HEK293T (cell line): ENCODE measurements around the gene CPED1.

Source experiments
- CTCF ChIA-PET: fragments of 350-600 bp; formaldehyde crosslinking; extraction: SDS; loops from one replicate; lab custom pipeline; 2021; ENCODE audit warnings: antibody characterized with exemption, inconsistent platforms; lab: Yijun Ruan, JAX
- POLR2A ChIA-PET: fragments of 350-600 bp; formaldehyde crosslinking; extraction: SDS; loops from one replicate; lab custom pipeline; 2020; ENCODE audit warnings: antibody characterized with exemption, inconsistent platforms; lab: Yijun Ruan, JAX
- DNase-seq: peaks from one replicate; pipeline ENCODE4 v3.0.0; 2012; ENCODE audit warnings: mixed read lengths; ENCODE audit errors: extremely low spot score
- ARNT ChIP-seq: fragments of 450-650 bp; IDR thresholded peaks from 2 replicates; pipeline ENCODE4 v1.6.1; 2017; ENCODE audit warnings: mild to moderate bottlenecking
- BHLHE40 ChIP-seq: fragments of 450-650 bp; IDR thresholded peaks from 2 replicates; pipeline ENCODE4 v1.6.1; 2016; ENCODE audit warnings: mild to moderate bottlenecking, moderate library complexity, borderline replicate concordance
- CTBP1 ChIP-seq: fragments of 450-650 bp; IDR thresholded peaks from 2 replicates; pipeline ENCODE4 v1.6.1; 2016; ENCODE audit warnings: borderline replicate concordance
- ELF4 ChIP-seq: fragments of 450-650 bp; IDR thresholded peaks from 2 replicates; pipeline ENCODE4 v1.6.1; 2017; ENCODE audit warnings: antibody characterized with exemption
- FOXA1 ChIP-seq: fragments of 450-650 bp; IDR thresholded peaks from 2 replicates; pipeline ENCODE4 v1.6.1; 2016; ENCODE audit warnings: mild to moderate bottlenecking
- FOXK2 ChIP-seq: fragments of 450-650 bp; IDR thresholded peaks from 2 replicates; pipeline ENCODE4 v1.6.1; 2016; ENCODE audit warnings: mild to moderate bottlenecking
- FOXM1 ChIP-seq: fragments of 450-650 bp; IDR thresholded peaks from 2 replicates; pipeline ENCODE4 v1.6.1; 2017; ENCODE audit warnings: mild to moderate bottlenecking, borderline replicate concordance
- HDGF ChIP-seq: fragments of 450-650 bp; IDR thresholded peaks from 2 replicates; pipeline ENCODE4 v1.6.1; 2017; ENCODE audit warnings: antibody characterized with exemption, borderline replicate concordance
- L3MBTL2 ChIP-seq: fragments of 450-650 bp; conservative IDR thresholded peaks from 2 replicates; pipeline ENCODE4 v1.6.1; 2016; ENCODE audit warnings: mild to moderate bottlenecking
- LEF1 ChIP-seq: fragments of 450-650 bp; IDR thresholded peaks from 2 replicates; pipeline ENCODE4 v1.6.1; 2017; ENCODE audit warnings: mild to moderate bottlenecking, borderline replicate concordance
- SP1 ChIP-seq: fragments of 450-650 bp; IDR thresholded peaks from 2 replicates; pipeline ENCODE4 v1.6.1; 2017
- SUZ12 ChIP-seq: fragments of 450-650 bp; IDR thresholded peaks from 2 replicates; pipeline ENCODE4 v1.6.1; 2016; ENCODE audit warnings: mild to moderate bottlenecking
- TARDBP ChIP-seq: fragments of 450-650 bp; IDR thresholded peaks from 2 replicates; pipeline ENCODE4 v1.6.1; 2016
- ZNF384 ChIP-seq: fragments of 450-650 bp; IDR thresholded peaks from 2 replicates; pipeline ENCODE4 v1.6.1; 2016
- TF ChIP-seq, protein P1 (sequence below): fragments of 450-650 bp; IDR thresholded peaks from 2 replicates; pipeline ENCODE4 v1.6.1; 2016

CPED1 gene

DNA sequence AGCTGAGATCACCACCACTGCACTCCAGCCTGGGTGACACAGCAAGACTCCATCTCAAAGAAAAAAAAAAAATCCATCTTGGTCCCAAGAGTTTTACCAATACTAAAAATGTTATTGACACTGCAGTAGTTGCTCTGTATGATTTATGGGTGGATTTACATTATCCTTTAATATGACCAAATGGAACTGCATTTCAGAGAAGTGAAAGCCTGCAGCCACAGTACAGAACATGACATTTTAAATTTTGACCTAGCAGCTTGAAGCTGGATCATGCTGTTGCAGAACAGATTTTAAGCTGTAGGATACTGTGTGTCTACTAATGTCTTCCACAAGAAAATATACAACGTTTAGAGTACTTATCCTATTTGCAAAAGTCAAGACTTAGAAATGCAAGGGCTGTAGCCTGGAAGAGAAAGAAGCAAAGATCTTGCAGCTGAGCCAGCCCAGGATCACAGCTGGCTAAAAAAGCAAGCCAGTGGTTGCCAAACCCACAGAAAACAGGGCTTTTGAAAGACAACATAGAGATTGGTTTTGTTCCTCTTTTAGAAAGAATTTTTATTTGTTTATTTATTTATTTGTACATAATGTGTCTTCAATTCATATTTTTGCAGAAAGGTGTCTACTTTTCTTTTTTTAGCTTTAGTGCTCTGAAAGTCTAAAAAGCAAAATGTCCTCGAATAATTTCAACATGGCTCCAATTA lies 285.1 kb downstream of the CPED1 start:
- TF ChIP-seq ARNT: no peak
- TF ChIP-seq ZNF384: no peak
- TF ChIP-seq FOXM1: no peak
- TF ChIP-seq LEF1: no peak
- no peak for TF ChIP-seq FOXK2
- no peak for TF ChIP-seq CTBP1
- no peak for TF ChIP-seq TARDBP
- TF ChIP-seq SP1: no peak
- TF ChIP-seq BHLHE40: no peak
- TF ChIP-seq, protein P1, sequence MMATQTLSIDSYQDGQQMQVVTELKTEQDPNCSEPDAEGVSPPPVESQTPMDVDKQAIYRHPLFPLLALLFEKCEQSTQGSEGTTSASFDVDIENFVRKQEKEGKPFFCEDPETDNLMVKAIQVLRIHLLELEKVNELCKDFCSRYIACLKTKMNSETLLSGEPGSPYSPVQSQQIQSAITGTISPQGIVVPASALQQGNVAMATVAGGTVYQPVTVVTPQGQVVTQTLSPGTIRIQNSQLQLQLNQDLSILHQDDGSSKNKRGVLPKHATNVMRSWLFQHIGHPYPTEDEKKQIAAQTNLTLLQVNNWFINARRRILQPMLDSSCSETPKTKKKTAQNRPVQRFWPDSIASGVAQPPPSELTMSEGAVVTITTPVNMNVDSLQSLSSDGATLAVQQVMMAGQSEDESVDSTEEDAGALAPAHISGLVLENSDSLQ: no peak
- ChIA-PET POLR2A (no interaction called here), CTCF (interaction anchor here (0.6 kb wide), 1 partner anchor 21 kb away, joined by 4 read pairs; no protein-coding TSS in a partner anchor)
- no peak for DNase-seq

DNA sequence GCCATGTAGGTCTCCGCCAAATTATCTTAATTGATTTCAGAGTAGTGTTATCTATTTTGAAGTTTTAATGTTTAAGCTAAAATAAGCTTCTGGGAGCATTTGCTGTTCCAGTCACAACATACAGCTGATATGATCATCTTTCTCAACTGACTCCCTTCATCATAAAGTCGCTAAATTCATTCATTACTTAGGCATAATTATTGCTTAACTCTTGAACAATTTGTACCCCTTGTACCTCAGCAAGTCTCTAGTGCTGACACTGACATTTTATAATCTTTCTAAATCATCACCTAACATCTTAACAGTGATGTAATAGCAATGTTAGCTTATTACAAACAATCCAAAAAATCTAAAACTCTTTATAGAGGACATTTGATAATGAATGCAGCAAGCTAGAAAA lies 286.0 kb downstream of the CPED1 start:
- ChIA-PET CTCF (interaction anchor here (1.0 kb wide), 1 partner anchor 15 kb away, joined by 3 read pairs; no protein-coding TSS in a partner anchor), POLR2A (no interaction called here)
- DNase-seq: no peak
- TF ChIP-seq L3MBTL2 (no peak), FOXK2 (no peak), ARNT (no peak), LEF1 (no peak), FOXA1 (no peak), ELF4 (no peak), BHLHE40 (no peak), SUZ12 (no peak)
- TF ChIP-seq, protein P1: no peak

DNA sequence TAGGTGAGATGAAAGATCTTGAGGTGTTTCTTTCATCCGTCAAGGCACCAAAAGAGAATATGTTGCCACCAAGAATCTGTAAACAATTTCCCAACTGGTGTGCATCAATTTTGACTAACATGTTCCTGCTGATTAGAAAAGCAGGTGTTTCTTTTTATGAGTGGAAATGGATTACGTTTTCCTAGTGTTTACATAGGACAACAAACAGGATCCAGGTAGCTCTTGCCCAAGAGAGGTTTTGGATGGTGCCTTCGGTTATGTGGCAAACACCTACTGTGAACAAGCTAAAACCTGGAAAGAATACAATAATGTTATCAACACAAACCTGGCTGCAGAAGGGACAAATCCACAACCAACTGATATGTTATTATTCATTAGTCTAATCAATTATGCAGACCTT lies 286.7 kb downstream of the CPED1 start:
- CTCF ChIA-PET: interaction anchor here (1.0 kb wide), 1 partner anchor 15 kb away, joined by 3 read pairs; no protein-coding TSS in a partner anchor
- TF ChIP-seq LEF1: no peak
- no peak for TF ChIP-seq TARDBP
- TF ChIP-seq FOXA1: no peak
- TF ChIP-seq ARNT: no peak
- TF ChIP-seq SP1: no peak
- no peak for TF ChIP-seq ZNF384
- no peak for TF ChIP-seq ELF4
- TF ChIP-seq HDGF: no peak
- TF ChIP-seq BHLHE40: no peak
- TF ChIP-seq FOXK2: no peak
- TF ChIP-seq, protein P1: no peak
- no peak for TF ChIP-seq FOXM1
- no peak for TF ChIP-seq L3MBTL2

DNA sequence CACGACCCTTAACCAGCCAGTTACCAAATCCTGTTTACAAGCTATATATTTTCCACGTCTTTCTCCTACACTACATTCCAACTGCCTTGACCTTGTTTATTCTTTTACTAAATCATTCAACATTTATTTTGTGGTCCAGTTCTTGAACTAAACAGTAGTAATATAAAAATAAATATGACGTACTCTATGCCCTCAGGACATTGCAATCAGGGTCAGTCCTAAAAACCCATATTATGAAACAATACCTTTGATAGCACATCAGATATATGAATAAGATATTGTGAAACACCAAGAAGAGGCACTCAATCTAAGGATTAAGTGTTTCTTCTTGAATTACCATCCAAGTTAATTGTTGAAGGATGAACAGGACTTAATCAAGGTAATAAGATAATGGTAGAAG lies 287.8 kb downstream of the CPED1 start:
- ChIA-PET CTCF (no interaction called here), POLR2A (no interaction called here)
- no peak for TF ChIP-seq CTBP1
- TF ChIP-seq ZNF384: no peak
- TF ChIP-seq, protein P1: no peak
- no peak for TF ChIP-seq HDGF
- no peak for TF ChIP-seq FOXK2
- no peak for TF ChIP-seq FOXA1
- DNase-seq: no peak

More for the DNA sequence above, 286.7 kb downstream of the CPED1 start:
- no peak for DNase-seq
- POLR2A ChIA-PET: no interaction called here

DNA sequence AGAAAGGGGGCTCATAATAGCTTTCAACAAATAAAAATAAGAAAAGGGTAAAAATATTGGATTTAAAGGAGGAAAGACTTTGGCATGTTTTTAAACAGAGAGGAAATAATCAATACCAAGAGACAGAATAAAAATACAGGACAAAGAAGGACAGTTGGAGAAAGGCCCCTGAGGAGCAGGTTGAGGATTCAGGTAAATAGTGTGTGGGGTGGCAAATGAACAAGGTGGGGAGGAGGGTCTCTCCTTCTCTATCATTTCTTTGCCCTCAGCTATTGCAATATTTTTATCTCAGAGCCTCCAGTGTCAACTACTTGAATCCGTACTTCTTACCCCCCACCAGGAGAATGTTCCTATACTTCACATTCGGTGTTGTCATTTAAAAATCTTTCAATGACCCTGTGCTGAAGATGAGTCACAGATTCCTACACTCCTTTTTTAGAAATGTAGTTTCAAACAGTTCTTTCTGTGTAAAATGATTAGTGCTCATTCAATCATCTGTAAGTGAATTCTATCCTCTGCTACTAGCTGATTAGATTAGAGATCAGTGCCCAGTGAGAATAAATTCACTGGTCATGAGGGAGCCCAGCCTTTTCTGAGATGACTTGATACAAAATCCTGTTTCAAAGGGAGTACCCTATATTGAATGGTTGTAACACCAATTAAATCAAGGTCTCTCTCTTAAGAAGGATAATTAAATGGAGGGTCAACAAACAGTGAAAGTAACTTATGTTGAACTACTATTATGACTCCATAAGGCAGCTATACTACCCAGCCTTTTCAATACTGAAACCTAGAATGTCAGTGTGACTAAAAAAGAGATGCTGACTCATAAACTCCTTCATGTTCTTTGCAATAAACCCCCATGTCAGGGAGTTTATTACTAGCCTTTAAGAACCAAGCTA lies 289.9 kb downstream of the CPED1 start:
- POLR2A ChIA-PET: no interaction called here
- CTCF ChIA-PET: no interaction called here
- DNase-seq: no peak
- TF ChIP-seq LEF1 (no peak), ARNT (no peak)
